Vagina (tissue), 2 donors: ENCODE data around the gene CSNK1E.

Experiments used
- POLR2A ChIP-seq, 2 donors: fragments of 450-650 bp; IDR thresholded peaks; one replicate each; pipeline ENCODE4 v1.6.1; 2017; ENCODE audit warnings: antibody characterized with exemption in 2 of 2, mild to moderate bottlenecking in 2 of 2, moderate library complexity in 2 of 2
- TF ChIP-seq, protein P1 (sequence below), 3 experiments: fragments of 450-650 bp in 2 of 3; fragments of 200-600 bp in 1 of 3; sonication (generic) in 1 of 3; IDR thresholded peaks; one replicate each; pipeline ENCODE4 v1.5.1; 2017 to 2019; ENCODE audit warnings: antibody characterized with exemption in 3 of 3, mild to moderate bottlenecking in 2 of 3, moderate library complexity in 2 of 3

DNA sequence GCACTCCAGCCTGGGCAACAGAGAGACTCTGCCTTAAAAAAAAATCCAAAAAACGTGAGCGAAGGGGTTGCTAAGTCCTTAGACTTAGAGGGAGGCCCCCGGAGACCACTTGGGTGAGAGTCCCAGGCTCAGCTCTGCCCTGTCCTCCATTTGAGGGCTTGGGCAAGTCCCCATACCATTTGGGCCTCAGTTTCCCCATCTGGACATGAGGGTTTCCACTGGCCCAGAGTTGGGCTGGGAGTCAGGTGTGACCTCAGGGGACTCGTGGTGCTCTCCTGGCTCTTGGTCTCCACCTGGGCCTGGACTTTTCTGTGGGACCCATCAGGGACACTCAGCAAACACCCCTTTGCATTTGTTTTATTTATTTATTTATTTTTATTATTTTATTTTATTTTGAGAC is 35.2 kb upstream of the CSNK1E start:
- TF ChIP-seq, protein P1, sequence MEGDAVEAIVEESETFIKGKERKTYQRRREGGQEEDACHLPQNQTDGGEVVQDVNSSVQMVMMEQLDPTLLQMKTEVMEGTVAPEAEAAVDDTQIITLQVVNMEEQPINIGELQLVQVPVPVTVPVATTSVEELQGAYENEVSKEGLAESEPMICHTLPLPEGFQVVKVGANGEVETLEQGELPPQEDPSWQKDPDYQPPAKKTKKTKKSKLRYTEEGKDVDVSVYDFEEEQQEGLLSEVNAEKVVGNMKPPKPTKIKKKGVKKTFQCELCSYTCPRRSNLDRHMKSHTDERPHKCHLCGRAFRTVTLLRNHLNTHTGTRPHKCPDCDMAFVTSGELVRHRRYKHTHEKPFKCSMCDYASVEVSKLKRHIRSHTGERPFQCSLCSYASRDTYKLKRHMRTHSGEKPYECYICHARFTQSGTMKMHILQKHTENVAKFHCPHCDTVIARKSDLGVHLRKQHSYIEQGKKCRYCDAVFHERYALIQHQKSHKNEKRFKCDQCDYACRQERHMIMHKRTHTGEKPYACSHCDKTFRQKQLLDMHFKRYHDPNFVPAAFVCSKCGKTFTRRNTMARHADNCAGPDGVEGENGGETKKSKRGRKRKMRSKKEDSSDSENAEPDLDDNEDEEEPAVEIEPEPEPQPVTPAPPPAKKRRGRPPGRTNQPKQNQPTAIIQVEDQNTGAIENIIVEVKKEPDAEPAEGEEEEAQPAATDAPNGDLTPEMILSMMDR (IDR thresholded peaks at IDR 0.05), result no peak
- TF ChIP-seq POLR2A (IDR thresholded peaks at IDR 0.05), result no peak
